ENCODE results near the gene TSPAN31. TPM values are rescaled to one million over a fixed set of nuclear protein-coding genes. Genes with fewer than 3 reads are reported as not detected.

TSPAN31 gene
- total and polyA plus RNA-seq, 2 experiments from 2014 or later = 47.2 to 70.8 TPM

DNA sequence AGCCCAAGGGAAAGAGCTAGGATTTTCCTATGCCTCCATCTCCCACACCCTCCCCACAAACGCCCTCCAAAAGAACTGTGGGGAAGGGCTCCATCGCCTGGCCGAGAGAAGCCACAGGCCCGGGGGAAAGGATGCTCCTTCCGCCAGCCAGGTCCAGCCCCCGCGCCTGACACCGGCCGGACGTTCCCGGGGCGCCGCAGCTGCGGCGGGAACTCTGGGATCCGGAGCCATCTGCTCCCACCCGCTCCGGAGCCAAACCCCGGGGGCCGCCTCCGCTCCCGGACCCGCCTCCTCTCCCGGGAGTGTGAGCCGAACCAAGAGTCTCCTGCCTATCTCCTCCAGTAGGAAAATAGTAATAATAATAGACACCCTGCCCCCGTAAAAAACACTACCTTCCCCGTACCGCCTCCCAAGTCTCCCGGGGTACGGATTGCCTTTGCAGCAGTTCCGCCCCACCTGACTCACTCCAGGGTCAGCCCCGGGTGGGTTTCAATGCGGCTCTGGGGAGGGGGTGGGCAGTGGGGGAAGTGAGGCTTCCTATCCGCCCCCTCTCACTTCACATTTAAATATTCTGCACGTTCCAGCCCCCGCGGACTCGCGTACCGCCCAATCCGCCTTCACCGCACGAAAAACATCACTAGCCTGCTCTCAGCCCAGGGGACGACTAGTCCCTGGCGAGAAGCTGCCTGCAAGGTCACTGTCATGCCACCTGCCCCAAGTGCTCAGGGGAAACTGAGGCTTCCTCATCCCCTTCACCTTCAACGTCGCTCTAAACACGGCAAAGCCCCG, 8.7 kb upstream of the TSPAN31 start:
- H3K4me1 ChIP-seq (ENCODE audit: insufficient read depth) = no peaks in the 10 kb centered on the region
- H3K27ac ChIP-seq = no peak overlapping the region
- H3K4me3 ChIP-seq = peak overlapping the region; percentile 55
- H3K27me3 ChIP-seq (replicated peaks; ENCODE audit: insufficient read depth) = peaks cover 40% of the 10 kb centered on the region
- in situ Hi-C loops (cut with MboI) = no loop called here
- H3F3A ChIP-seq (ENCODE audit: insufficient read depth) = no peaks in the 10 kb centered on the region
- no peaks in the 10 kb centered on the region for H3K36me3 ChIP-seq (ENCODE audit: low read depth)
- no peaks in the 10 kb centered on the region for H3K9me2 ChIP-seq (ENCODE audit: insufficient read depth)
- no peaks in the 10 kb centered on the region for H4K20me1 ChIP-seq (ENCODE audit: insufficient read depth)
- H2AFZ ChIP-seq = peak overlapping the region; percentile 55
- TF ChIP-seq EZH2phosphoT487 (IDR thresholded peaks at IDR 0.05; ENCODE audit: insufficient read depth, low read depth) (no peak), EZH2 (IDR thresholded peaks at IDR 0.05; ENCODE audit: insufficient read depth, poor library complexity, severe bottlenecking) (no peak)
- no peaks in the 10 kb centered on the region for H3K79me2 ChIP-seq (ENCODE audit: insufficient read depth)
- peak overlapping the region; percentile 10; the same call in 1 of the 2 replicates for H3K9ac ChIP-seq
- H3K4me2 ChIP-seq (ENCODE audit: unreplicated experiment) = peak overlapping the region; percentile 75
- DNase-seq = peak; percentile 57
- no peaks in the 10 kb centered on the region for H3K9me3 ChIP-seq (ENCODE audit: low read depth)
- 3% methylated on average over 44 to 49 of the region's 49 CpGs for WGBS, 2 experiments (ENCODE audit: low coverage in 1 of 2, low lambda C conversion rate in 2 of 2, missing lambda C conversion rate in 2 of 2)

DNA sequence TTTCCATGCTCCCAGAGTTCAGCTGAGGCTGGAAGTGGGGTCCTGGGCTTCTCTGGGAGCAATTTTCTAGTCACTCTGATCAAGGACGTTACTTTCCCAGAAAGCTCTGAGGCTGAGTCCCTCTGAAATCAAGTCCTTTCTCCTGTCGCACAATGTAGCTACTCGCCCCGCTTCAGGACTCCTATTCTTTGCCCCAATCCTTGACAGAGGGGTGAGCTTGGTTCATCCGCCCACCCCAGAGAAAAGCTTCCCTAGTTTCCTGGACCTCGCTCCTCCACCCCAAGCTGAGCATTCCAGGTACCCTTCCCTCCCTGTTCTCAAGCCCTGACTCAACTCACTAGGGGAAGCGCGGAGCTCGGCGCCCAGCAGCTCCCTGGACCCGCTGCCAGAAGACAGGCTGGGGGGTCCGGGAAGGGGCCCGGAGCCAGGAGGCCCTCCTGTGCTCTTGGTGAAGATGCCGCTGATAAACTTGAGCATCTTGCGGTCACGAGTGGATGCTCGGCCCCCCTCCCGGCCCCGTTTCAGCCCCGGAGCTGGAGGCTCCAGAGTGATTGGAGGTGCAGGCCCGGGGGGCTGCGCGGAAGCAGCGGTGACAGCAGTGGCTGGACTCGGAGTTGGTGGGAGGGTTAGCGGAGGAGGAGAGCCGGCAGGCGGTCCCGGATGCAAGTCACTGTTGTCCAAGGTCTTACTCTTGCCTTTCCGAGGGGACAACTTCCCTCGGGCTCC, 7.9 kb upstream of the TSPAN31 start:
- Histone ChIP-seq H2AFZ (no peak overlapping the region), H3K9ac (no peak overlapping the region), H3K79me2 (ENCODE audit: insufficient read depth) (no peaks in the 10 kb centered on the region), H3K36me3 (ENCODE audit: low read depth) (no peaks in the 10 kb centered on the region), H3K27me3 (replicated peaks; ENCODE audit: insufficient read depth) (peaks cover 40% of the 10 kb centered on the region), H3K4me3 (no peak overlapping the region), H3F3A (ENCODE audit: insufficient read depth) (no peaks in the 10 kb centered on the region), H3K9me3 (ENCODE audit: low read depth) (no peaks in the 10 kb centered on the region), H3K4me1 (ENCODE audit: insufficient read depth) (no peaks in the 10 kb centered on the region), H4K20me1 (ENCODE audit: insufficient read depth) (no peaks in the 10 kb centered on the region), H3K9me2 (ENCODE audit: insufficient read depth) (no peaks in the 10 kb centered on the region), H3K27ac (no peak overlapping the region), H3K4me2 (ENCODE audit: unreplicated experiment) (peak overlapping the region; percentile 75)
- peak; percentile 30 for DNase-seq
- in situ Hi-C loops (cut with MboI) = no loop called here
- TF ChIP-seq EZH2phosphoT487 (IDR thresholded peaks at IDR 0.05; ENCODE audit: insufficient read depth, low read depth) (peak; percentile 41; the same call in 1 of the 2 replicates), EZH2 (IDR thresholded peaks at IDR 0.05; ENCODE audit: insufficient read depth, poor library complexity, severe bottlenecking) (peak; percentile 95)
- 4 to 7% methylated on average over 25 to 29 of the region's 31 CpGs for WGBS, 2 experiments (ENCODE audit: low coverage in 1 of 2, low lambda C conversion rate in 2 of 2, missing lambda C conversion rate in 2 of 2)

DNA sequence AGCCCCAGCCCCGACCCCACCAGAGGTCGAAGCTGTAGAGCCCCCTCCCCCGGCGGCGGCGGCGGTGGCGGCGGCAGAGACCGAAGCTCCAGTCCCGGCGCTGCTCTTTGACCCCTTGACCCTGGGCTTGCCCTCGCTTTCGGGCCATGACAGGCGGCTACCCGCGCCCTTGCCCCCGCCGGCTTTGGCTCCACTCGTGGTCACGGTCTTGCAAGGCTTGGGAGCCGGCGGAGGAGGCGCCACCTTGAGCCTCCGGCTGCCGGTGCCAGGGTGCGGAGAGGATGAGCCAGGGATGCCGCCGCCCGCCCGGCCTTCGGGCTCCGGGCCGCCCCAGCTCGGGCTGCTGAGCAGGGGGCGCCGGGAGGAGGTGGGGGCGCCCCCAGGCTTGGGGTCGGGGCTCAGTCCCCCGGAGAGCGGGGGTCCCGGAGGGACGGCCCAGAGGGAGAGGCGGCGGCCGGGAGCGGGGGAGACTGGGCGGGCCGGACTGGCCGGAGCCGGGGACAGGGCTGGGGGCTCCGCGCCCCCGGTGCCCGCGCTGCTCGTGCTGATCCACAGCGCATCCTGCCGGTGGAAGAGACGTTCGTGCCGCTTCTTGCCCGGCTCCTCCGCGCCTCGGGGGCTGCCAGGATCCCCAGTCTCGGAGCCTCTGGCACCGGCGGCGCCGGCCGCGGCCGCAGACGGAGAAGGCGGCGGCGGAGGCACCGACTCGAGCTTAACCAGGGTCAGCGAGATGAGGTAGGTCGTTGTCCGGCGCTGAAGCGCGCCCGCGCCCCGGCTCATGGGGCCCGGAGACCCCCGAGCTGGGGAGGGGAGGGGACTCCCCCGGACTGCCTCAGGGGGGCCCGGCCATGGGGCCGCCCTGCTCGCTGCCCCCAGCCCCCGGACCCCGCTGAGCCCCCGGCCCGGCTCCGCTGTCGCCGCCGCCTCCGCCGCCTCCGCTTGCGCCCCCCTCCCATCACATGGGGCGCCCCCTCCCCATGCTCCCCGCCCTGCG, 7.1 kb upstream of the TSPAN31 start:
- WGBS, 2 experiments (ENCODE audit: low coverage in 1 of 2, low lambda C conversion rate in 2 of 2, missing lambda C conversion rate in 2 of 2) = 1 to 2% methylated on average over 41 to 75 of the region's 110 CpGs
- peaks cover 40% of the 10 kb centered on the region for H3K27me3 ChIP-seq (replicated peaks; ENCODE audit: insufficient read depth)
- H3F3A ChIP-seq (ENCODE audit: insufficient read depth) = no peaks in the 10 kb centered on the region
- TF ChIP-seq EZH2phosphoT487 (IDR thresholded peaks at IDR 0.05; ENCODE audit: insufficient read depth, low read depth) (peak; percentile 77; the same call in 1 of the 2 replicates), EZH2 (IDR thresholded peaks at IDR 0.05; ENCODE audit: insufficient read depth, poor library complexity, severe bottlenecking) (peak; percentile 31)
- in situ Hi-C loops (cut with MboI) = no loop called here
- peak overlapping the region; percentile 53 for H3K4me3 ChIP-seq
- no peak overlapping the region for H3K27ac ChIP-seq
- H3K36me3 ChIP-seq (ENCODE audit: low read depth) = no peaks in the 10 kb centered on the region
- H3K9me3 ChIP-seq (ENCODE audit: low read depth) = no peaks in the 10 kb centered on the region
- H2AFZ ChIP-seq = no peak overlapping the region
- H4K20me1 ChIP-seq (ENCODE audit: insufficient read depth) = no peaks in the 10 kb centered on the region
- peak; percentile 67 for DNase-seq
- H3K4me1 ChIP-seq (ENCODE audit: insufficient read depth) = no peaks in the 10 kb centered on the region
- peak overlapping the region; percentile 74 for H3K4me2 ChIP-seq (ENCODE audit: unreplicated experiment)
- H3K9ac ChIP-seq = no peak overlapping the region
- H3K79me2 ChIP-seq (ENCODE audit: insufficient read depth) = no peaks in the 10 kb centered on the region
- H3K9me2 ChIP-seq (ENCODE audit: insufficient read depth) = no peaks in the 10 kb centered on the region

All from GM23248 (cell line).